GM10266 (cell line): ENCODE measurements around the gene ATP5F1D.
A peak's percentile ranks its signal among the peaks of the same experiment; 100 is the strongest.

ENCODE experiments used
- DNase-seq: peaks from one replicate; pipeline ENCODE4 v3.0.0; 2012; ENCODE audit errors: extremely low spot score
- TF ChIP-seq, protein P1 (sequence below): IDR thresholded peaks from 2 replicates; pipeline ENCODE4 v1.5.1; 2012; ENCODE audit warnings: mild to moderate bottlenecking, low read depth; ENCODE audit not compliant: control insufficient read depth, insufficient read depth; ENCODE audit errors: missing control alignments

The ATP5F1D gene

DNA sequence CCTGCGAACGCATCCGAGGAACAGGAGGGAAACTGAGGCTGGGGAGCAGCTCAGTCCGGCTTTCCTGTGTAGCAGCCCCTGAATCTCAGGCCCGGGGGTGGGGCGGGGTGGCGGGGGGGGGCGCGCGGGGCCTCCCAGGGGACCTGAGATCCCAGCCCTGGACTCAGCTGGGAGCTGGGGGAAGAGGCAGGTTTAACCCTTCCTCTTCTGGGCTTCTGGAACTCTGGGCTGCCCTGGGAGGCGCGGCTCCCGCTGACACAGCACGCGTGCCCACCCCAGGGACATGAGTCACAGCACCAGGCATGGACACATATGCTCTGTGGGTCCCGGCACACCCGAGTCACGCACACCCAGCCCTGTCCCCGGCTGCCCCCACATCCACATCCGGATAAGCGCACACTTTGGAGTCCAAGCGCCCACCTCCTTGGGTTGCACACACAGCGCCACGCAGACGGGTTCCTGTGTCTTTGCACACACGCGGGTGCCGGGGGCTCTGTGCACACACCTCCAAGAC is 24.1 kb downstream of the ATP5F1D start:
- DNase-seq = no peak
- TF ChIP-seq, protein P1, sequence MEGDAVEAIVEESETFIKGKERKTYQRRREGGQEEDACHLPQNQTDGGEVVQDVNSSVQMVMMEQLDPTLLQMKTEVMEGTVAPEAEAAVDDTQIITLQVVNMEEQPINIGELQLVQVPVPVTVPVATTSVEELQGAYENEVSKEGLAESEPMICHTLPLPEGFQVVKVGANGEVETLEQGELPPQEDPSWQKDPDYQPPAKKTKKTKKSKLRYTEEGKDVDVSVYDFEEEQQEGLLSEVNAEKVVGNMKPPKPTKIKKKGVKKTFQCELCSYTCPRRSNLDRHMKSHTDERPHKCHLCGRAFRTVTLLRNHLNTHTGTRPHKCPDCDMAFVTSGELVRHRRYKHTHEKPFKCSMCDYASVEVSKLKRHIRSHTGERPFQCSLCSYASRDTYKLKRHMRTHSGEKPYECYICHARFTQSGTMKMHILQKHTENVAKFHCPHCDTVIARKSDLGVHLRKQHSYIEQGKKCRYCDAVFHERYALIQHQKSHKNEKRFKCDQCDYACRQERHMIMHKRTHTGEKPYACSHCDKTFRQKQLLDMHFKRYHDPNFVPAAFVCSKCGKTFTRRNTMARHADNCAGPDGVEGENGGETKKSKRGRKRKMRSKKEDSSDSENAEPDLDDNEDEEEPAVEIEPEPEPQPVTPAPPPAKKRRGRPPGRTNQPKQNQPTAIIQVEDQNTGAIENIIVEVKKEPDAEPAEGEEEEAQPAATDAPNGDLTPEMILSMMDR = no peak

DNA sequence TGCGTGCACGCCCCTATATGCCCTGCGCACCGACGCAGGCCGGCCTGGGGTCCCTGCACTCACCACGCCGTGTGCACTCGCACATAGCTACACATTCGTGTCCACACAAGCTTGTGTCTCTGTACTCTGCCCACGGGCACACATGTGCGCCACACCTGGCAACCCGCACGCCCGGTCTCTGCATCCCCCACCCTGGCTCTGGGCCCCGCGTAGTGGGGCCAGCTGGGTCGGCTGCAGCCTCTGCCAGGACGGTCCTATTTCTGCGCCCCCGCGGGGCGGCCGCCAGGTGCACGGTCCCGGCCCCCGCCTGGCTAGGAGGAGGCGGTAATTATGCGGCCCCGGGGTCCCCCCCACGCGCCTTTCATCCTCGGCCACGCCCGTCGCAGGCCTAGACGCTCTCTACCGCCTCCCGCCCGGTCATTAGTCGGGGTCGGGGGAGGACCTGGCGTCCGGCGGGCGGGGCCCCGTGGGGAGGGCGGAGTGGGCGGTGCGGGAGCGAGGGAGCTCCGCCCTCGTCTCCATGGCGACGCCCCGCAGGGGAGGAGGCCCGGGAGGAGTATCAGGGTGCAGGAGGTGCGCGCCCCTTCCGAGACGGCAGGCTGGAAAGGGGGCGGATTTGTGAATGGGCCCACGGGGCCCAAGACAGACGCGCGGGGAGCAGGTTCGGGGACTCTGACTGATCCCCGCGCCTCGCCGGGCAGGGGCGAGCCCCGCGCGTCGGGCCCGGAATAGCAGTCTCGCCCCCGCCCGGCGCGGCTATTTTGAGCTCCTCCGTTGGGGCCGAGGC is 24.8 kb downstream of the ATP5F1D start:
- DNase-seq = peak; percentile 96
- TF ChIP-seq, protein P1 = peak; percentile 15

DNA sequence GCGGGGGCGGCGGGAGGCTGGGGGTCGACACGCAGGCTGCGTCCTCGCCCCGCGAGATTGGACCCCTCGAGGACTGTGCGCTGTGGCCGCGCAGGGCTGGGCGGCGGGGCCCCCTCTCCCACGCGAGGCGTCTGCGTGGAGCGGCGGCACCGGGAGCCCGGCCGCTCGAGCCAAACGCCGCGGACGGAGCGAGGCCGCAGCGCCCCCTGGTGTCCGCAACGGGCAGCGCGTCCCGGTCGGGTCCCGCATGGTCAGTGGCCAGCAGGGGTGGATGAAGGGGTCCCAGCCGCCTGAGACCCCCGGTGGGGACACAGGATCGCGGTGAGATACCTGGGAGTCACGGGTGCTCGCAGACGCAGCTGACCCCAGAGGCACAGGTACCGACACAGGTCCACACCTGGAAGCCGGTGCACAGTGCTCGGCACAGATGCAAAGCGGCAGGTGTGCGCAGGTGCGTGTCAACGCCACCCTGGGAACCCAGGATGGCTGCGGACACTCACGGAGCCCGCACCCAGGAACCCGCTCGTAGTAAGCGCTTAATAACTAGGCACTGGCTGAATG is 25.4 kb downstream of the ATP5F1D start:
- TF ChIP-seq, protein P1 = peak; percentile 99
- peak; percentile 77 for DNase-seq

- DNase-seq = no peak
- TF ChIP-seq, protein P1 = no peak
These were observed 26.1 kb downstream of the ATP5F1D start for GRCh38 chr19:1267477-1268225.

DNA sequence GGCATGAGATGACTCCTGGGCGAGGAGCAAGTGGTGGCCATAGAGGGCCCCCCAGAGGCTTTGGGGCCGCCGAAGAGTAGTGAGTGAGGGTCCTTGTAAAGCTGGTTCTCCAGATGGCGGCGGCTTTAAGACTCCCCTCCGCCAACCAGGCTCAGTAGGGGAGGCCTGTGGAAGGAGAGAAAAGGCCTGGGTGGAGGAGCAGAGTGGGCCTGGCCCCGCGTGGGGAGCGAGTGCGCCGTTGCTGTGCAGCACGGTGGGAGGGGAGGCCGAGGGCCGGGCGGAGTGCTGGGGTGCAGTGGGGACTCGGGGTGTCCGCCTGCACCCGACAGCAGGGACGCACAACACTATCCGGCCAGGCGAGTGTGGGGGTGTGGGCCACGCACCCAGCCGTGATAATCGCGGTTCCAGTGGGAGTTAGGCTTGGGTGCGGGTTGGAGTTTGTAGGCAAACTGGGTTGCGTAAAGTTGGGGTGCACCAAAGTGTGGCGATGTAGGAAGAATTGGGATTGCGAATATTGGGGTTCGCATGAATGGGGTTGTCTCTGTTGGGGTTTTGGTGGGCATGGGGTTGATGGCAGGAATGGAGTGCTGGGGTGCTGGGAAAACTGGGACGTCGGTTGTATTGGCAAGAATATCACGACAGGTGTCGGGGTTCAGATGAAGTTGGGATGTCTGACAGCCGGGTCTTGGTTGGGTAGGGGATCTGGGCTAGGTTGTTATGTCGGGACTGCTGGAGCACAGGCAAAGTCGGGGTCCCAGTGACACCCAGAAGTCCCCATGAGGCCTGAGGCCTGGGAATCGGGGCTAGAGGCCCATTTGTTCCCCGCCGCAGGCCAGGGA is 26.9 kb downstream of the ATP5F1D start:
- DNase-seq = no peak
- TF ChIP-seq, protein P1 = no peak

- peak; percentile 100 for DNase-seq
- TF ChIP-seq, protein P1 = no peak
These were observed 27.5 kb downstream of the ATP5F1D start, which contains the start of gene CIRBP for GRCh38 chr19:1269065-1269477. TSS of gene CIRBP (plus strand) at chr19:1269332. CDS start at chr19:1270934, 1,602 bp downstream.
